ENCODE results near the gene IL18BP. TPM values are rescaled to one million over a fixed set of nuclear protein-coding genes. Genes with fewer than 3 reads are reported as not detected.

The IL18BP gene
- total RNA-seq, 1 experiment from 2014 or later, result 17.9 TPM

DNA sequence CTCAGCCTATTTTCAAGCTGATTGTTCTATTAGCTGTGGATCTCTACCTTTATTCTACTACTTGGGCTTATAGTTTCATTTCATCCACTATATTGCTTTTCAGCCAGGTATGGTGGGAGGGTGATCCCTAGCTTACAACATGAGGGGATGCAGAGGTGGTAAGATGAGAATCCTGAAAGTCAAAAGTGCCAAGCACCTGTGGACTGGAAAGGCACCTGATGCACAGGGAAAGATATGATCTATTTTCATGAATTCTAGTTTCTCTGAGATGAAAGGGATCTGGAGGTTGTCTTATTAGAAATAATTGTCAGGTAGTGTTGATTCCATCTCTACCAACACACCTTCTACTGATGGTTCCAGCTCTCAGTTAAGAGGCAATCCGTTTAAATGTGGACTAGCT lies 21.6 kb upstream of the IL18BP start:
- peaks cover 7% of the 10 kb centered on the region; the same call in 1 of the 2 replicates for H3K36me3 ChIP-seq (ENCODE audit: low read depth)
- H3K4me2 ChIP-seq, result no peak overlapping the region
- H2AFZ ChIP-seq, result no peak overlapping the region
- ChIA-PET POLR2A (ENCODE audit: unreplicated experiment) (interaction anchor here (0.7 kb wide), 1 partner anchor 31 kb away, joined by 3 read pairs; no protein-coding TSS in a partner anchor), CTCF (interaction anchor here (0.6 to 3.3 kb wide), 6 partner anchors 9 to 1299 kb away, joined by 3 to 11 read pairs (median 4); no protein-coding TSS in a partner anchor)
- no TSS peak for BruUV-seq (replicated peaks)
- H3K4me3 ChIP-seq, result no peak overlapping the region
- no peak for TF ChIP-seq EZH2 (IDR thresholded peaks at IDR 0.05; ENCODE audit: low read depth)
- TF ChIP-seq, protein P1, sequence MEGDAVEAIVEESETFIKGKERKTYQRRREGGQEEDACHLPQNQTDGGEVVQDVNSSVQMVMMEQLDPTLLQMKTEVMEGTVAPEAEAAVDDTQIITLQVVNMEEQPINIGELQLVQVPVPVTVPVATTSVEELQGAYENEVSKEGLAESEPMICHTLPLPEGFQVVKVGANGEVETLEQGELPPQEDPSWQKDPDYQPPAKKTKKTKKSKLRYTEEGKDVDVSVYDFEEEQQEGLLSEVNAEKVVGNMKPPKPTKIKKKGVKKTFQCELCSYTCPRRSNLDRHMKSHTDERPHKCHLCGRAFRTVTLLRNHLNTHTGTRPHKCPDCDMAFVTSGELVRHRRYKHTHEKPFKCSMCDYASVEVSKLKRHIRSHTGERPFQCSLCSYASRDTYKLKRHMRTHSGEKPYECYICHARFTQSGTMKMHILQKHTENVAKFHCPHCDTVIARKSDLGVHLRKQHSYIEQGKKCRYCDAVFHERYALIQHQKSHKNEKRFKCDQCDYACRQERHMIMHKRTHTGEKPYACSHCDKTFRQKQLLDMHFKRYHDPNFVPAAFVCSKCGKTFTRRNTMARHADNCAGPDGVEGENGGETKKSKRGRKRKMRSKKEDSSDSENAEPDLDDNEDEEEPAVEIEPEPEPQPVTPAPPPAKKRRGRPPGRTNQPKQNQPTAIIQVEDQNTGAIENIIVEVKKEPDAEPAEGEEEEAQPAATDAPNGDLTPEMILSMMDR (conservative IDR thresholded peaks at IDR 0.05), result no peak
- no peaks in the 10 kb centered on the region for H3K9me2 ChIP-seq (ENCODE audit: insufficient read depth)
- no peaks in the 10 kb centered on the region for H3F3A ChIP-seq (ENCODE audit: insufficient read depth, low read depth)
- H4K20me1 ChIP-seq (ENCODE audit: insufficient read depth), result peaks cover 18% of the 10 kb centered on the region
- no peaks in the 10 kb centered on the region for H3K79me2 ChIP-seq (ENCODE audit: low read depth)
- H3K27ac ChIP-seq, result no peak overlapping the region
- H3K9me3 ChIP-seq (ENCODE audit: insufficient read depth, low read depth), result no peaks in the 10 kb centered on the region
- no peaks in the 10 kb centered on the region for H3K4me1 ChIP-seq (replicated peaks; ENCODE audit: insufficient read depth)
- intact Hi-C loops (cut with micrococcal nuclease; ENCODE audit: unreplicated experiment), result loop anchor here (1.0 to 2.0 kb wide), 3 partner anchors 437 to 457 kb away; partner anchors contain the start of gene CLPB
- no peaks in the 10 kb centered on the region for H3K27me3 ChIP-seq (ENCODE audit: insufficient read depth, low read depth)
- DNase-seq, result no peak

DNA sequence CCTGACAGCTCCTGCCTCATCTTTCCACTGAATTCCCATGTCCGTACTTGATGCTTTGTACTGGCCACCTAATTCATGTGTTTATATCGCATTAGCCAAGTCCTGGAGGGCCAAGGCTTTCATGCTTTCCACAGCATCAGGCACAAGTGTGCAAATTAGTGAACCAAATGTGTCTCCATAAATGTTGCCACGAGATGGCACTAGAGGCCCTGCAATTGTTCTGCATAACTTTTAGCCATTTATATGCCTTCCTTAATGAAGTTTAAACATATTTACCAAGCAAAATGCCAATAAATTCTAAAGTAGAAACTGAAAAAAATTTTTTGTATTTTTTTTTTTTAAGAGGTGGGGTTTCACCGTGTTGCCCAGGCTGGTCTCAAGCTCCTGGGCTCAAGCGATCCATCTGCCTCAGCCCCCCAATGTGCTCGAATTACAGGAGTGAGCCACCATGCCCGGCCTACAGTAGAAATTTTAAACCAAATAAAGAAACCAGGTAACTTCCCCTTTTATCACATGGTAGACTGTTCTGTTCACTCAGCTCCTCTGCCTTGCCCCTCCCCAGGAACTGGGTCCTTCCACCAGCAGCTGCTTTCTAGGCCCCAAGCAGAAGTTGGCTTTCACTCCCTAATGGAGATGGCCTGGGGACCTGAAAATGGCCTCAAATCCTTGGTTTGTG lies 20.8 kb upstream of the IL18BP start:
- Histone ChIP-seq H2AFZ (no peak overlapping the region), H3K9me2 (ENCODE audit: insufficient read depth) (no peaks in the 10 kb centered on the region), H3K4me3 (no peak overlapping the region), H4K20me1 (ENCODE audit: insufficient read depth) (peaks cover 18% of the 10 kb centered on the region), H3K27me3 (ENCODE audit: insufficient read depth, low read depth) (no peaks in the 10 kb centered on the region), H3F3A (ENCODE audit: insufficient read depth, low read depth) (no peaks in the 10 kb centered on the region), H3K79me2 (ENCODE audit: low read depth) (no peaks in the 10 kb centered on the region), H3K4me1 (replicated peaks; ENCODE audit: insufficient read depth) (no peaks in the 10 kb centered on the region), H3K27ac (no peak overlapping the region), H3K4me2 (no peak overlapping the region), H3K9me3 (ENCODE audit: insufficient read depth, low read depth) (no peaks in the 10 kb centered on the region), H3K36me3 (ENCODE audit: low read depth) (peaks cover 7% of the 10 kb centered on the region; the same call in 1 of the 2 replicates)
- ChIA-PET POLR2A (ENCODE audit: unreplicated experiment) (interaction anchor here (0.7 kb wide), 1 partner anchor 30 kb away, joined by 3 read pairs; no protein-coding TSS in a partner anchor), CTCF (interaction anchor here (0.6 to 3.3 kb wide), 5 partner anchors 10 to 453 kb away, joined by 3 to 11 read pairs (median 4); no protein-coding TSS in a partner anchor)
- intact Hi-C loops (cut with micrococcal nuclease; ENCODE audit: unreplicated experiment), result loop anchor here (1.0 to 2.0 kb wide), 3 partner anchors 436 to 456 kb away; partner anchors contain the start of gene CLPB
- DNase-seq, result peak; percentile 35 to 40
- no TSS peak for BruUV-seq (replicated peaks)
- TF ChIP-seq EZH2 (IDR thresholded peaks at IDR 0.05; ENCODE audit: low read depth), result no peak
- TF ChIP-seq, protein P1 (conservative IDR thresholded peaks at IDR 0.05), result peak; percentile 85

DNA sequence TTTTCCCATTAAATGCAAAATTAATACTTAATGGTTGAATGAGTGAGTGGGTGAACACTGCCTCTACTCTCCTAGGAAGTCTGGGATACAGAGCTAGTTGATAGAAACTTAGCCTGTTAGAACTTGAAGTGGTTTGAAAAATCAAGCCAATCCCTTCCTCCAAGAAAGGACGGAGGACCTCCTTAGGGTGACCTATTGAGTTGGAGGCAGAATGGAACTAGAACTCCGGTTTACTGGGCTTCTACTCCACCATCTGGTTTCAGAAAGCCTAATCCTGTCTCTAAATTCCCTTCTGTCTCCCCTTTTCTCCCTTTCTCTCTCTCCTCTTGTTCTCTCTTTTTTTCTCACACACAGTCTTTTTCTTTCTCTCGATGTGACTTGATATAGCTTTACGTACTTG lies 19.6 kb upstream of the IL18BP start:
- CTCF ChIA-PET, result interaction anchor here (0.5 to 1.3 kb wide), 3 partner anchors 38 to 1280 kb away, joined by 3 to 6 read pairs (median 5); no protein-coding TSS in a partner anchor

More for the DNA sequence above, 19.6 kb upstream of the IL18BP start:
- Histone ChIP-seq H3F3A (ENCODE audit: insufficient read depth, low read depth) (no peaks in the 10 kb centered on the region), H4K20me1 (ENCODE audit: insufficient read depth) (peaks cover 18% of the 10 kb centered on the region), H2AFZ (no peak overlapping the region), H3K27ac (no peak overlapping the region), H3K4me1 (replicated peaks; ENCODE audit: insufficient read depth) (no peaks in the 10 kb centered on the region), H3K27me3 (ENCODE audit: insufficient read depth, low read depth) (no peaks in the 10 kb centered on the region), H3K79me2 (ENCODE audit: low read depth) (no peaks in the 10 kb centered on the region), H3K9me2 (ENCODE audit: insufficient read depth) (no peaks in the 10 kb centered on the region), H3K4me3 (no peak overlapping the region), H3K9me3 (ENCODE audit: insufficient read depth, low read depth) (no peaks in the 10 kb centered on the region), H3K4me2 (no peak overlapping the region), H3K36me3 (ENCODE audit: low read depth) (peaks cover 7% of the 10 kb centered on the region; the same call in 1 of the 2 replicates)
- BruUV-seq (replicated peaks), result no TSS peak
- POLR2A ChIA-PET (ENCODE audit: unreplicated experiment), result interaction anchor here (0.7 kb wide), 1 partner anchor 256 kb away, joined by 4 read pairs; no protein-coding TSS in a partner anchor
- intact Hi-C loops (cut with micrococcal nuclease; ENCODE audit: unreplicated experiment), result no loop called here
- no peak for DNase-seq
- no peak for TF ChIP-seq EZH2 (IDR thresholded peaks at IDR 0.05; ENCODE audit: low read depth)
- TF ChIP-seq, protein P1 (conservative IDR thresholded peaks at IDR 0.05), result no peak
